HG03108 (cell line): ENCODE results near the gene GIT1.
A peak's percentile ranks its signal among the peaks of the same experiment; 100 is the strongest.

ENCODE experiments used
- ATAC-seq: cut with Tn5 transposase; IDR thresholded peaks from one replicate; pipeline ENCODE4 v1.9.1; 2021; ENCODE audit warnings: moderate library complexity; ENCODE audit not compliant: unreplicated experiment

GIT1 gene

DNA sequence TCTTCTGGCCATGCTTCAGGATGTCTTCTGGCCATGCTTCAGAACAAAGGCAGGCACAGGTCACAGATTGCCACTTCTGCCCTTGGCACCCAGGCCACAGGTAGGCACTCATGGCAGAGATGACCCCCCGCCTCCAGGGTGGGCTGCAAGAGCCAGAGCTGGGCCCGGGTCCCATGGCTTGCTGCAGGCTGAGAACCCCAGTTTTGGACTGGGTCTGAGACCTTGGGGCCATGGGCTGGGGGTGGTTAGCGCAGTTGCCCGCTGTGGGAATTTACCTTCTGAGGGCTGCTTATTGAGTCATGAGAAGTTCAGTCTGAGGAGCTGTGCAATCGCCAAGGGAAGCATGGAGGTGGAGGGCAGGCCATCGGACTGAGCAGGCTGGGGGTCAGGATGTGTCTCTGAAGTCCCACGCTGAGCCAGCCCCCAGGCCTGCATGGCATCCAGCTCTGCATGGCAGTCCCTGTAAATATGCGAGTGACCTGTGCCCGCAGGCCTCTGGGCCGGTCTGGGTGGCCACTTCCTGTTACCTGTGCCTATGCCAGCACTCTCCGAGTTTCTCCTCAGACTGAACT, 5.2 kb upstream of the GIT1 start:
- ATAC-seq = no peak

- no peak for ATAC-seq
These were observed 4.4 kb upstream of the GIT1 start for GRCh38 chr17:29593591-29594518.

DNA sequence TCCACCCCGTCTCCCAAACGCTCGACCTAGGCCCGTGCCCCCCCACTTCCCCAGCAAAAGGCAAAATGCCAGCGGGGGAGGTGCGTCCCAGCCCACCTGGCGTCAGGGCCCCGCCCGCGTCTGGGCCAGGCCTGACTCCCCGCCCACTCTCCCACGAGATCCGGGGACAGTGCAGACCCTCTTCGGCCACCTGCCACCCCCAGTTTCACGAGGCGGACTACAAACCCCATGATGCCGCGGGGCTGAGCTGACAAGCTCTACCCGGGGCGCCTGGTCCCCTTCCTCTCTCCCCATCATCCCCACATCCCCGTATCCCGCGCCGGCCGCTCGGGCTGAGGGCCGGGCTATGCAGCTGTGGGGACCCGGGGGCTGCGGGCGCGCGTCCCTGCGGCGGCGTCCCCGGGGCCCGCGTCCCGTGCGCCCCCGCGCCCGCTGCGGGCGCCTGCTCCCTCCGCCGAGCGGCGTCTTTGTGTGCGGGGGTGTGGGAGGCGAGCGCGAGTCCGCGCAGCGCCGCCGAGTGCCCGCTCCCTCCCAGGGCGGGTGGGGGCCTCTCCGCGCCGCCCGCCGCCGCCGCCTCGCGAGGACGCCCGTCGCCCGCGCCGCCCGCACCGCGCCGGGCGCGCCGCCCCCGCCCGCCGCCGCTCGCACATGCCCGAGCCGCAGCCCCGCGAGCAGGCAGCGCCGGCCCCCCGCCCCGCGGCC, 3.6 kb upstream of the GIT1 start, which contains the start of gene ANKRD13B:
ANKRD13B (plus strand) TSS at position 283 of the 702 bp plus-strand sequence. CDS start 490 bp downstream, outside the sequence.
- no peak for ATAC-seq

DNA sequence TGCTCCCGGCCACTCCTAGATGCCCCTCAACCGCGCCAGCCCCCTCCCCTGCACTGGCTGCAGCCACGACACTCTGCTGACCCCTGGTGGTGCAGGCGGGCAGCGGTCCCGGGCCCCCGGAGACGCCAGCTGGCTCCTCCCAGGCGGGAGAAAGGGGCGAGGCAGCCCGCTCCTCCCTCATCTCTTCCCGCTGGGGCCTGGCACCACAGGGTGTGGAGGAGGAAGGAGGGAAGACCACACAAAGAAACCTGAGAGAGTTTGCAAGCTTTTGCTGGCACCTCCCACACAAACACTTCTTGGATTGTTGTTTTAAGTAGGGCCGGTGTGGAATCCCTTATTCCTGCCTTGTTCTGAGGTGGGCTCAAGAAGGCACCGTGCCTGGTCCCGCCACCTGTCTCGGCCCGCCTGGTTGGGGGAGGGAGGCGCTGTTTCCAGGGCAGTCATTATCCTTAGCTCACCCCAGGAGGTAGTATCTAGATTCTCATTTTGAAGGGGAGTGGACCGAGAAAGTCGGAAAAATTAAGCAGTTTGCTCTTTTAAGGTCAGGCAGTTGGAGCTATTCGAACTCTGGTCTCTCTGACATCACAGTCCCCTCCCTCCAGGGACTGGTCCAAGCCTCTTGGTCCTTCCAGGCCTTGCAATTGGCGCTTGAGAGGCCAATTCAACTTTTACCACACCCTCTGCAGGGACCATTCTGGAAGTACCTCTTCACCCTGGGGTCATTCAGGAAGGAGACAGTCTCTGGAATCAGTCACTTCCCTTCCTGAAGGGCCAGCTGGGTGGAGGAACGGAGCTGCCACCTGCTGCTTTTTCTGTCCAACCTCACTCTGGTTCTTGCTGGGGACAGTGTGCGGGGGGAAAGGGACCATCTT, 2.5 kb upstream of the GIT1 start:
- no peak for ATAC-seq

DNA sequence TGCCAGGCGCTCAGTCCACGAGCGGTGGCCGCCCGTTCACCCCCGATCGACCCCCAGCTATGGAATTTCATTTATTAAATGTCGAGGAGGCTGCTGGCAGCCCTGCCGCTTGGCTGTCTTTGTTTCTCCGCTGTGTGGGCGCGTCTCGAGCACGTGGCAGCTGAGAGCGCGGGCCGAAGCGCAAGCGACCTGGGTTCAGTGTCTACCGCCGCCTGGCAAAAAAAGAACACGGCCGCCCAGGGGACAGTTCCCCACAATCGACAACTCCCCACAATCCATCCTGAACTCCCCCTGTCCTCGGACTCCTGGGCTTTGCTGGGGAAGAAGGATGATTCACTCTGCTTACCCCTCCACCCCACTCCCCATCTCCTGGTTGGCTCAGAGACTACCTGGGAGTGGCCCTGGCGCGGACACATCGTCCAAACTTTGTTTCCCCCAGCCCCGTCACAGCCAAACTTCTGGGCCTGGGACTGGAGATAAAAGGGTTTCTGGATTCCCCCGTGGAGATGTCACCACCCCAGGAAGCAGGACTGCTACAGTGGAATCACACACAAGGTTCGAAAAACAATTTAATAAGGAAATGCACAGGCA, 1.8 kb upstream of the GIT1 start:
- ATAC-seq = no peak

DNA sequence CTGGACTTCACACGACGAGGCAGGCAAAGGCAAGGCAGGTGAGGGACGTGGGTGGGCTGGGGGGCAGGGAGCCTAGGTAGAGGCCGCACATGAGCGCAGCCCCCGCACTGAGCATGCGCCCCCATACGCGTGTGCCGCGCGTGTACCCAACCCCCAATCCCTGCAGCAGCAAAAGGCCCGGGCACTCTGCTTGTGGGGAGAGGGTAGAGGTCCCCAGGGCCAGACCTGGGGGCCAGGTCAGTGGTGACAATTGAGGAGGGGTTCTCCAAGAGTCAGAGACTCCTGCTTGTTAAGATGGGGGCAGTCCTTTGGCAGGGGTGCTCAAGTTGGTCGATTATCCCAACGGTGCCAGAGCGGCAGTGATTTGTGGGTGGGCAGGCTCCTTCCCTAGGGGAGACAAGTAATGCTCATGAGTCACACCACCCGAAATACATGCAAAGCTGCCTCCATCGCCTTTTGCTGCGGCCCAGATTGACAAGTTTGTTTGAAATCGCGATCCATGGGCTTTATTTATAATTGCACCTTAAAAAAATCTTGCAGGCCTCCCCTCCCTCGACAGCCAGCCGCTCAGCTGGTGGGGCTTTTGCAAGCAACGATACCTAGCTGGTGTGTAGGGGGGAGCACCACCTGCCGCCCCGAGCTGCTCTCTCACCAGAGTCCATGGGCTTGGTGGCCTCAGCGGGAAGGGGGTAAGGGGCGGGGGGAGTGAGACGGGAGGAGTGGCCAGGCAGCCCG, 1.1 kb upstream of the GIT1 start:
- no peak for ATAC-seq

- ATAC-seq = peak; percentile 17
These were observed 661 bp downstream of the GIT1 start for GRCh38 chr17:29588562-29589411.

GRCh38 chr17:29588017-29588561, 1.4 kb downstream of the GIT1 start:
- no peak for ATAC-seq

DNA sequence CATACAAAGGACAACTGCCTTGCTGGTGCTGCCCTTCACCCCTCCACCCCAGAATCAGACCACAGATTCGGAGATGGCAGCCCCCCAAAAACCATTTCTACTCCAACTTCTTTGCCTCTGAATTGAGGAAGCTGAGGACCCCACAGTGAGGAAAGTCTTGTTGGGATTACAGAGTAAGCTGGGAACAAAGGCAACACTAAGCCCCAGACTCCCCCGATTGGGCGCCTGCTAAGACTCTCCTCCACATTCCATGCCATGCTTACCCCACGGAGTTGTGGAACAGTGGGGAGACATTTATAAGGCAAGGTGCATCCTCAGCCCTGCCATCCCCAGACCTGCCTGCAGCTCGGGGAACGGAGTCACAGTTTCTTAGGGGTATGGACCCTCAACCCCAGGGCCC, 1.9 kb downstream of the GIT1 start:
- ATAC-seq = no peak

DNA sequence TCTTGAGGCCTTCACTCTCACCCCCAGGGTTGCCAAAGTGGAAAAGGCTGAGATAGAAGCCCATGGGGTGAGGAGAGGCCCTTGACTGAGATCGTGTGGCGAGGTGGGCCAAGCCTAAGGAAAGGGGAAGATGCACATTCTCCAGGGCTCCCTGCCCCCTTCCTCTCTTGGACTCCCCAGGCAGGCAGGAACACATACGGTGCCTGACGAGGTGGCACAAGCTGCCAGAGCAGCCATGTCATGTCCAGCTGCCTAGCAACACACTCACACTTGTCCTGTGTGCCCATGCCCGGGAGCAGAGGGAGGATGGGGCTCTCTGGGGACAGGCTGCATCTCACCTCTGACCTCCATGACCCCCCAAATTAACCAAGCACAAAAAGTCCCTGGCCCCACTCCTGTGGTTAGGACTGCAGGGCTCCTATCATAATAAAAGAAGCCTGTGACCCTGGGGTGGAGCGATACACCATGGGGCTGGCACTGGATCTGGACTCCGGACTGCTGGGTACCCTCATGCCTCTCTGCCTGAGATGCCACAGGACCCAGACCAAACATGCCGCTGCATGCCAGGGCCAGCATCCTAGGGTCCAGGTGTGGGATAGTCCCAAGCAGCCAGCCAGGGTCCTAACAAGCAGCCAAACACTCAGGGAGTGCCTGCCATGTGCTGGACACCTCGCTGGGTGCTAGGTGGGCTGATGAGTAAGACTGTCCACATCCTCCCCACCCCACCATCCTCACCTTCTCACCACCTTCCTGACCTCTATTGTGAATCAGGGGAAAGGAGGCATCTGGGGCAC, 2.6 kb downstream of the GIT1 start:
- ATAC-seq = no peak

- no peak for ATAC-seq
These were observed 4.2 kb downstream of the GIT1 start for GRCh38 chr17:29585080-29585751.

- no peak for ATAC-seq
These were observed 4.9 kb downstream of the GIT1 start for GRCh38 chr17:29584452-29585079.

DNA sequence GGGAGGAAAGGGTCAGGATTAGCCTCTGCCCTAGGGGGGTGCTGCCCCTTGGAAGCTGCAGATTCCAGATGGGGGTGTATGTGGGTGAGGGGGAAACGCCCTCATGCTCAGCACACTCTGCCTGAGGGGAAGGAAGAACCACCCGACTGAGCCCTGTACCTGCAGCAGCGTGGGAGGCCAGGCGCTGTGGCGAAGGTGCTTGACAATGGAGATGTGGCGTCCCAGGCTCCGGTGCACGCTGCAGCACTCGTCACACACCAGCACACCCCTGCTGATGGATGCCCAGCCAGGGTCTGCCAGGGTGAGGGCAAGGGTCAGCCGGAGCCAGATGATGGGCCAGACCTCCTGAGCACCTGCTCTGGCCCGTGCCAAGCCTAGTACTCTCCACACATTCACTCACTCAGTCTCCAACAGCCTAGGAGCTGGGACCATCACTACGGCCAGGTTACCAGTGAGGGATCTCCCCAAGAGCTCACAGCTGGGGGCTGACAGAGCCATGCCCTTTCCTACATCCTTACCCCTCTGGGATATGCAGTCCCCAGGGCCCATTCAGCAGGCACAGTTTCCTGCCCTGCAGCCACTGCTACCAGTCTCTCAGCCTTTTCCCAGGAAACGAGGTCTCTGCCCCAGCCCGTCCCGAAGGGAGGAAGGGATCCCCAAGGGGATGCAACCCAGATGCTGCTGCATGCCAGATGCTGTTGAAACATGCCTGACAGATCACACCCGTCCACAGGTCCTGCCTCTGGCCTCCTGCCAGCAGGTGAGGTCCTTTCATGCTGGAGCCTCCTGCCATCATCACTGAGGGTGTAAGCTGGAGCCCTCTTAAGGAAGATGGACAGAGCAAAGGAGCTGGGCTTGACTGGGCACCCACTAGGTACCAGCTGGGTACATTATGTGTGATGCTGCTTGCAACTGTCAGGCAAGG, 5.9 kb downstream of the GIT1 start:
- ATAC-seq = no peak

DNA sequence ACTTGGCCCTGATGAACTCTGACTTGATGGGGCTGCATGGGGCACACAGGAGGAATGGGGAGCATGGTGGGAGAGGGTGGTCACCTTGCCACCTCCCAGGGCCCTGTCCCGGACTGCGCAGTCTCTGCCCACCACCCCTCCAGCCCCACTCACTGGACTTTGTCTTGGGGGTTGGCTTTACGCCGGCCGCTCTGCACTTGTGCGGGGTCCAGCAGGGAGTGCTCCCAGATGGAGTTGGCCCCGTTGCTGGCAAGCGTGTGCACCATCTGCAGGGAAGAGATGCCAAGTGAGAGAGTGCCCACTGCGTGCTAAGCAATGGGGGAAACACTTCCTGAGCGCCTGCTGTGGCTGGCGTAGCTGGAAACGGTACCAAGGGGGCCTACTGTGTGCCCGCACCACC, 6.7 kb downstream of the GIT1 start:
- ATAC-seq = no peak

DNA sequence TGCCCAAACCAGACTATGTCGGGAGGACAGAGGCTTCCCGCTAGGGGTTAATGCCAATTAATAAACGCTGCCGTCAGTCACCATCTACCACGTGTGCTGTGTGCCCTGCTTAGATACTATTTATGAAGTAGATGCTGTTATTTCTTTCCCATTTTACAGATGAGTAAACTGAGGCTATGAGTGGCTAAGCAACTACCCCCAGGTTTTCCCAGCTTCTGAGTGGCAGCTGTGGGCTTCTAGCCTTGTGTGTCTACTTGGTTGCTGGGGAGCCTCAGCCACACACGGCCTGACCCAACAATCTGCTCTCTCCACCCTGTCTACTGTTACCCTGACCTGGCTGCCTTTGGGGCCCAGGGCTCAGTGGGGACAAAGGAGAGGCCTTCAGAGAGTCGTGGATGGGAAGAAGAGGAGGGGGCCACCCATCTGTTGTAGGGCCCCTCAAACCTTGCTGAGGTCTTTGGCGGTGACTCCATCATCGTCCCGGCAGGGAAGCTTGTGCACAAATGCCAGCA, 7.1 kb downstream of the GIT1 start:
- ATAC-seq = no peak
